ENCODE results near the gene ZNRF1. TPM values are rescaled to one million over a fixed set of nuclear protein-coding genes. Genes with fewer than 3 reads are reported as not detected.

The ZNRF1 gene
- total and polyA plus RNA-seq, 2 of the 13 experiments (the other 11 are each of a cell fraction or from before 2014, with no cell fraction given), result 43.9 to 58.7 TPM

- TF ChIP-seq REST (IDR thresholded peaks at IDR 0.05; ENCODE audit: borderline replicate concordance in 1 of 2, low read depth in 1 of 2, low read length in 2 of 2) (no peak; a peak in 2 of 4 replicates), ZKSCAN5 (CRISPR knock-in tag; IDR thresholded peaks at IDR 0.05) (no peak), REPIN1 (CRISPR knock-in tag; IDR thresholded peaks at IDR 0.05; ENCODE audit: borderline replicate concordance, low read depth) (peak; percentile 54; the same call in 1 of the 2 replicates), YEATS4 (CRISPR knock-in tag; IDR thresholded peaks at IDR 0.05; ENCODE audit: borderline replicate concordance) (0 out of 2 replicates have a peak, but pooled peaks have one; percentile 59), ZSCAN9 (CRISPR knock-in tag; IDR thresholded peaks at IDR 0.05; ENCODE audit: borderline replicate concordance) (peak; percentile 90), ZNF766 (CRISPR knock-in tag; IDR thresholded peaks at IDR 0.05; ENCODE audit: borderline replicate concordance) (peak; percentile 68; the same call in 1 of the 2 replicates), ZNF75D (CRISPR knock-in tag; IDR thresholded peaks at IDR 0.05; ENCODE audit: borderline replicate concordance) (no peak), PHF20 (CRISPR knock-in tag; IDR thresholded peaks at IDR 0.05) (no peak), ZSCAN30 (CRISPR knock-in tag; IDR thresholded peaks at IDR 0.05) (0 out of 2 replicates have a peak, but pooled peaks have one; percentile 40), ZNF232 (CRISPR knock-in tag; IDR thresholded peaks at IDR 0.05; ENCODE audit: borderline replicate concordance) (peak; percentile 70; the same call in 1 of the 2 replicates), MTF1 (CRISPR knock-in tag; IDR thresholded peaks at IDR 0.05) (peak; percentile 30; the same call in 1 of the 2 replicates)
- TF ChIP-seq, protein P1, sequence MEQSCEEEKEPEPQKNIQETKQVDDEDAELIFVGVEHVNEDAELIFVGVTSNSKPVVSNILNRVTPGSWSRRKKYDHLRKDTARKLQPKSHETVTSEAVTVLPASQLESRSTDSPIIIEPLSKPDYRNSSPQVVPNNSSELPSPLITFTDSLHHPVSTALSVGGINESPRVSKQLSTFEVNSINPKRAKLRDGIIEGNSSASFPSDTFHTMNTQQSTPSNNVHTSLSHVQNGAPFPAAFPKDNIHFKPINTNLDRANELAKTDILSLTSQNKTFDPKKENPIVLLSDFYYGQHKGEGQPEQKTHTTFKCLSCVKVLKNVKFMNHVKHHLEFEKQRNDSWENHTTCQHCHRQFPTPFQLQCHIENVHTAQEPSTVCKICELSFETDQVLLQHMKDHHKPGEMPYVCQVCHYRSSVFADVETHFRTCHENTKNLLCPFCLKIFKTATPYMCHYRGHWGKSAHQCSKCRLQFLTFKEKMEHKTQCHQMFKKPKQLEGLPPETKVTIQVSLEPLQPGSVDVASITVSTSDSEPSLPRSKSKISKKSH (CRISPR knock-in tag; IDR thresholded peaks at IDR 0.05; ENCODE audit: borderline replicate concordance), result 0 out of 2 replicates have a peak, but pooled peaks have one; percentile 52
- TF ChIP-seq, protein P2, sequence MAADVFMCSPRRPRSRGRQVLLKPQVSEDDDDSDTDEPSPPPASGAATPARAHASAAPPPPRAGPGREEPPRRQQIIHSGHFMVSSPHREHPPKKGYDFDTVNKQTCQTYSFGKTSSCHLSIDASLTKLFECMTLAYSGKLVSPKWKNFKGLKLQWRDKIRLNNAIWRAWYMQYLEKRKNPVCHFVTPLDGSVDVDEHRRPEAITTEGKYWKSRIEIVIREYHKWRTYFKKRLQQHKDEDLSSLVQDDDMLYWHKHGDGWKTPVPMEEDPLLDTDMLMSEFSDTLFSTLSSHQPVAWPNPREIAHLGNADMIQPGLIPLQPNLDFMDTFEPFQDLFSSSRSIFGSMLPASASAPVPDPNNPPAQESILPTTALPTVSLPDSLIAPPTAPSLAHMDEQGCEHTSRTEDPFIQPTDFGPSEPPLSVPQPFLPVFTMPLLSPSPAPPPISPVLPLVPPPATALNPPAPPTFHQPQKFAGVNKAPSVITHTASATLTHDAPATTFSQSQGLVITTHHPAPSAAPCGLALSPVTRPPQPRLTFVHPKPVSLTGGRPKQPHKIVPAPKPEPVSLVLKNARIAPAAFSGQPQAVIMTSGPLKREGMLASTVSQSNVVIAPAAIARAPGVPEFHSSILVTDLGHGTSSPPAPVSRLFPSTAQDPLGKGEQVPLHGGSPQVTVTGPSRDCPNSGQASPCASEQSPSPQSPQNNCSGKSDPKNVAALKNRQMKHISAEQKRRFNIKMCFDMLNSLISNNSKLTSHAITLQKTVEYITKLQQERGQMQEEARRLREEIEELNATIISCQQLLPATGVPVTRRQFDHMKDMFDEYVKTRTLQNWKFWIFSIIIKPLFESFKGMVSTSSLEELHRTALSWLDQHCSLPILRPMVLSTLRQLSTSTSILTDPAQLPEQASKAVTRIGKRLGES (CRISPR knock-in tag; IDR thresholded peaks at IDR 0.05; ENCODE audit: borderline replicate concordance), result peak; percentile 97
- TF ChIP-seq, protein P3, sequence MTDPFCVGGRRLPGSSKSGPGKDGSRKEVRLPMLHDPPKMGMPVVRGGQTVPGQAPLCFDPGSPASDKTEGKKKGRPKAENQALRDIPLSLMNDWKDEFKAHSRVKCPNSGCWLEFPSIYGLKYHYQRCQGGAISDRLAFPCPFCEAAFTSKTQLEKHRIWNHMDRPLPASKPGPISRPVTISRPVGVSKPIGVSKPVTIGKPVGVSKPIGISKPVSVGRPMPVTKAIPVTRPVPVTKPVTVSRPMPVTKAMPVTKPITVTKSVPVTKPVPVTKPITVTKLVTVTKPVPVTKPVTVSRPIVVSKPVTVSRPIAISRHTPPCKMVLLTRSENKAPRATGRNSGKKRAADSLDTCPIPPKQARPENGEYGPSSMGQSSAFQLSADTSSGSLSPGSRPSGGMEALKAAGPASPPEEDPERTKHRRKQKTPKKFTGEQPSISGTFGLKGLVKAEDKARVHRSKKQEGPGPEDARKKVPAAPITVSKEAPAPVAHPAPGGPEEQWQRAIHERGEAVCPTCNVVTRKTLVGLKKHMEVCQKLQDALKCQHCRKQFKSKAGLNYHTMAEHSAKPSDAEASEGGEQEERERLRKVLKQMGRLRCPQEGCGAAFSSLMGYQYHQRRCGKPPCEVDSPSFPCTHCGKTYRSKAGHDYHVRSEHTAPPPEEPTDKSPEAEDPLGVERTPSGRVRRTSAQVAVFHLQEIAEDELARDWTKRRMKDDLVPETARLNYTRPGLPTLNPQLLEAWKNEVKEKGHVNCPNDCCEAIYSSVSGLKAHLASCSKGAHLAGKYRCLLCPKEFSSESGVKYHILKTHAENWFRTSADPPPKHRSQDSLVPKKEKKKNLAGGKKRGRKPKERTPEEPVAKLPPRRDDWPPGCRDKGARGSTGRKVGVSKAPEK (CRISPR knock-in tag; IDR thresholded peaks at IDR 0.05; ENCODE audit: borderline replicate concordance), result no peak
These were observed 7.0 kb upstream of the ZNRF1 start (continued) for GRCh38 chr16:74991593-74992403.

Data from HepG2 (cell line).